GM23338 (cell line): ENCODE results near the gene HTRA1. TPM values are rescaled to one million over a fixed set of nuclear protein-coding genes. Genes with fewer than 3 reads are reported as not detected.

ENCODE experiments used
- ATAC-seq: fragments of 200-7000 bp; cut with Tn5 transposase; 3 replicates; pipeline ENCODE4 v1.9.1; 2020
- DNase-seq: peaks from one replicate; pipeline ENCODE4 v3.0.0-alpha.2; 2015; ENCODE audit warnings: low spot score
- H2AFZ ChIP-seq: fragments of 200-600 bp; sonication (generic); 2 replicates; pipeline ENCODE4 v1.8.0; 2016; ENCODE audit warnings: antibody characterized with exemption, mild to moderate bottlenecking, moderate library complexity
- H3F3A ChIP-seq: fragments of 200-600 bp; sonication (generic); replicated peaks from 2 replicates; pipeline ENCODE4 v1.8.0; 2017; ENCODE audit warnings: antibody characterized with exemption, mixed run types, low read depth
- H3K27ac ChIP-seq: fragments of 200-600 bp; sonication (generic); 2 replicates; pipeline ENCODE4 v1.6.1; 2016; ENCODE audit warnings: low read depth
- H3K27me3 ChIP-seq: fragments of 200-600 bp; sonication (generic); 2 replicates; pipeline ENCODE4 v1.8.0; 2016; ENCODE audit warnings: mild to moderate bottlenecking, mixed run types, moderate library complexity; ENCODE audit not compliant: insufficient read depth
- H3K36me3 ChIP-seq: fragments of 200-600 bp; sonication (generic); 2 replicates; pipeline ENCODE4 v1.8.0; 2016; ENCODE audit warnings: mild to moderate bottlenecking; ENCODE audit not compliant: insufficient read depth
- H3K4me1 ChIP-seq: fragments of 200-600 bp; sonication (generic); 2 replicates; pipeline ENCODE4 v1.8.0; 2016; ENCODE audit warnings: mild to moderate bottlenecking, moderate library complexity; ENCODE audit not compliant: insufficient read depth
- H3K4me2 ChIP-seq: fragments of 200-600 bp; sonication (generic); 2 replicates; pipeline ENCODE4 v1.7.1; 2017; ENCODE audit warnings: mixed run types
- H3K4me3 ChIP-seq: fragments of 200-600 bp; sonication (generic); 2 replicates; pipeline ENCODE4 v1.6.1; 2016; ENCODE audit warnings: mixed run types
- H3K79me2 ChIP-seq: fragments of 200-600 bp; sonication (generic); replicated peaks from 2 replicates; pipeline ENCODE4 v1.8.0; 2017; ENCODE audit warnings: mild to moderate bottlenecking; ENCODE audit not compliant: insufficient read depth
- H3K9me2 ChIP-seq: fragments of 200-600 bp; sonication (generic); 2 replicates; pipeline ENCODE4 v1.8.0; 2017; ENCODE audit not compliant: insufficient read depth
- H4K20me1 ChIP-seq: fragments of 200-600 bp; sonication (generic); replicated peaks from 2 replicates; pipeline ENCODE4 v1.8.0; 2017; ENCODE audit warnings: mild to moderate bottlenecking; ENCODE audit not compliant: insufficient read depth
- H3K27ac Mint-ChIP-seq: 2 replicates; pipeline ENCODE4 v1.8.0; 2020; ENCODE audit warnings: inconsistent platforms, mild to moderate bottlenecking, moderate library complexity, mixed read lengths
- H3K27me3 Mint-ChIP-seq: 3 replicates; pipeline ENCODE4 v1.8.0; 2022; ENCODE audit warnings: low read depth, mild to moderate bottlenecking, moderate library complexity, mixed read lengths, inconsistent platforms; ENCODE audit not compliant: insufficient read depth, poor library complexity
- H3K36me3 Mint-ChIP-seq: 3 replicates; pipeline ENCODE4 v1.8.0; 2021; ENCODE audit warnings: low read depth, mild to moderate bottlenecking, inconsistent platforms, moderate library complexity, mixed read lengths
- H3K4me1 Mint-ChIP-seq: 3 replicates; pipeline ENCODE4 v1.8.0; 2020; ENCODE audit warnings: mild to moderate bottlenecking, inconsistent platforms, mixed read lengths
- H3K4me3 Mint-ChIP-seq: 3 replicates; pipeline ENCODE4 v1.8.0; 2021; ENCODE audit warnings: moderate library complexity, mild to moderate bottlenecking, inconsistent platforms, mixed read lengths
- H3K9me3 Mint-ChIP-seq: 3 replicates; pipeline ENCODE4 v1.8.0; 2020; ENCODE audit warnings: moderate library complexity, mild to moderate bottlenecking, inconsistent platforms, mixed read lengths
- CREB1 ChIP-seq: fragments of 250-450 bp; sonication (Bioruptor Pico); IDR thresholded peaks from 2 replicates; pipeline ENCODE4 v1.5.0; 2020; ENCODE audit warnings: low read depth, mild to moderate bottlenecking, moderate library complexity
- CTCF ChIP-seq, 2 experiments: fragments of 200-600 bp in 1 of 2; sonication (generic) in 1 of 2; conservative IDR thresholded peaks; 2 replicates each; pipeline versions ENCODE4 v1.5.1 to v1.6.1; 2016 to 2017; ENCODE audit warnings: antibody characterized with exemption in 2 of 2, low read depth in 2 of 2, mild to moderate bottlenecking in 2 of 2, moderate library complexity in 1 of 2
- JUNB ChIP-seq: IDR thresholded peaks from one replicate; pipeline ENCODE4 v1.6.1; 2016; ENCODE audit warnings: antibody characterized with exemption; ENCODE audit not compliant: unreplicated experiment
- ZNF331 ChIP-seq: fragments of 250-450 bp; sonication (Bioruptor Pico); IDR thresholded peaks from 2 replicates; pipeline ENCODE4 v1.5.0; 2020; ENCODE audit warnings: low read depth, mild to moderate bottlenecking, moderate library complexity
- polyA plus RNA-seq: library from polyadenylated mRNA; unstranded; fragments of >200 nt; fragmentation: Nextera tagmentation; extraction: Ambion mirVana; gene quantifications from 2 replicates; pipeline ENCODE4 v1.2.1, GENCODE V29; 2016
- total RNA-seq: library from RNA; depleted of rRNA; stranded (reverse); fragments of >200 nt; shearing (Covaris generic); gene quantifications from 2 replicates; pipeline ENCODE4 v1.2.3, GENCODE V29; 2014
- TF ChIP-seq, protein P1 (sequence below): fragments of 250-450 bp; sonication (Bioruptor Pico); IDR thresholded peaks from 2 replicates; pipeline ENCODE4 v1.5.0; 2020; ENCODE audit warnings: mild to moderate bottlenecking, moderate library complexity
- TF ChIP-seq, protein P2 (sequence below): IDR thresholded peaks from one replicate; pipeline ENCODE4 v1.6.1; 2018; ENCODE audit warnings: antibody characterized with exemption; ENCODE audit not compliant: unreplicated experiment

HTRA1 gene
- total and polyA plus RNA-seq, 2 experiments from 2014 or later = 8.1 to 16.1 TPM

- peaks cover 7% of the 10 kb centered on the region; the same call in 1 of the 2 replicates for H3K4me1 ChIP-seq
- H3K4me3 ChIP-seq = no peak within 1 kb of the TSS
- H2AFZ ChIP-seq = no peak within 1 kb of the TSS
- H3K27ac ChIP-seq = no peak within 1 kb of the TSS
- no peaks in the 10 kb centered on the region; the same call in 1 of the 2 replicates for H3K36me3 ChIP-seq
- H3F3A ChIP-seq = no peaks in the 10 kb centered on the region
- H3K9me3 Mint-ChIP-seq = no peaks in the 10 kb centered on the region
- no peaks in the 10 kb centered on the region for H3K79me2 ChIP-seq
- no peaks in the 10 kb centered on the region for H3K36me3 Mint-ChIP-seq
- H4K20me1 ChIP-seq = no peaks in the 10 kb centered on the region
- H3K27ac Mint-ChIP-seq = no peak within 1 kb of the TSS
- H3K9me2 ChIP-seq = no peaks in the 10 kb centered on the region
- DNase-seq (no peak), ATAC-seq (no peak)
- peaks cover 9% of the 10 kb centered on the region for H3K27me3 ChIP-seq
- H3K27me3 Mint-ChIP-seq = peaks cover 12% of the 10 kb centered on the region
- H3K4me1 Mint-ChIP-seq = peaks cover 14% of the 10 kb centered on the region
- no peak for TF ChIP-seq CTCF (conservative IDR thresholded peaks at IDR 0.05; ENCODE audit: low read depth in 2 of 2)
- no peak within 1 kb of the TSS for H3K4me3 Mint-ChIP-seq
- H3K4me2 ChIP-seq = no peak within 1 kb of the TSS
These were observed 6.7 kb upstream of the HTRA1 start, which contains the start of gene ARMS2 for GRCh38 chr10:122454603-122455080. Gene ARMS2, plus strand, starts transcription at chr10:122454653. Its CDS starts 75 bp downstream, at chr10:122454728.

GRCh38 chr10:122455376-122456079 lies 5.8 kb upstream of the HTRA1 start:
- H3K4me3 ChIP-seq = no peak overlapping the region
- Mint-ChIP-seq H3K4me3 (no peak overlapping the region), H3K9me3 (no peaks in the 10 kb centered on the region), H3K4me1 (peaks cover 19% of the 10 kb centered on the region), H3K27ac (no peak overlapping the region), H3K36me3 (no peaks in the 10 kb centered on the region), H3K27me3 (peaks cover 19% of the 10 kb centered on the region)
- peaks cover 18% of the 10 kb centered on the region for H3K27me3 ChIP-seq
- 0 out of 2 replicates have a peak, but pooled peaks cover 2% of the 10 kb centered on the region for H3F3A ChIP-seq
- no peaks in the 10 kb centered on the region for H3K79me2 ChIP-seq
- no peaks in the 10 kb centered on the region for H3K9me2 ChIP-seq
- no peaks in the 10 kb centered on the region for H4K20me1 ChIP-seq
- ATAC-seq = no peak
- no peak overlapping the region for H2AFZ ChIP-seq
- no peak overlapping the region for H3K4me2 ChIP-seq
- no peak for DNase-seq
- H3K27ac ChIP-seq = no peak overlapping the region
- TF ChIP-seq, protein P1, sequence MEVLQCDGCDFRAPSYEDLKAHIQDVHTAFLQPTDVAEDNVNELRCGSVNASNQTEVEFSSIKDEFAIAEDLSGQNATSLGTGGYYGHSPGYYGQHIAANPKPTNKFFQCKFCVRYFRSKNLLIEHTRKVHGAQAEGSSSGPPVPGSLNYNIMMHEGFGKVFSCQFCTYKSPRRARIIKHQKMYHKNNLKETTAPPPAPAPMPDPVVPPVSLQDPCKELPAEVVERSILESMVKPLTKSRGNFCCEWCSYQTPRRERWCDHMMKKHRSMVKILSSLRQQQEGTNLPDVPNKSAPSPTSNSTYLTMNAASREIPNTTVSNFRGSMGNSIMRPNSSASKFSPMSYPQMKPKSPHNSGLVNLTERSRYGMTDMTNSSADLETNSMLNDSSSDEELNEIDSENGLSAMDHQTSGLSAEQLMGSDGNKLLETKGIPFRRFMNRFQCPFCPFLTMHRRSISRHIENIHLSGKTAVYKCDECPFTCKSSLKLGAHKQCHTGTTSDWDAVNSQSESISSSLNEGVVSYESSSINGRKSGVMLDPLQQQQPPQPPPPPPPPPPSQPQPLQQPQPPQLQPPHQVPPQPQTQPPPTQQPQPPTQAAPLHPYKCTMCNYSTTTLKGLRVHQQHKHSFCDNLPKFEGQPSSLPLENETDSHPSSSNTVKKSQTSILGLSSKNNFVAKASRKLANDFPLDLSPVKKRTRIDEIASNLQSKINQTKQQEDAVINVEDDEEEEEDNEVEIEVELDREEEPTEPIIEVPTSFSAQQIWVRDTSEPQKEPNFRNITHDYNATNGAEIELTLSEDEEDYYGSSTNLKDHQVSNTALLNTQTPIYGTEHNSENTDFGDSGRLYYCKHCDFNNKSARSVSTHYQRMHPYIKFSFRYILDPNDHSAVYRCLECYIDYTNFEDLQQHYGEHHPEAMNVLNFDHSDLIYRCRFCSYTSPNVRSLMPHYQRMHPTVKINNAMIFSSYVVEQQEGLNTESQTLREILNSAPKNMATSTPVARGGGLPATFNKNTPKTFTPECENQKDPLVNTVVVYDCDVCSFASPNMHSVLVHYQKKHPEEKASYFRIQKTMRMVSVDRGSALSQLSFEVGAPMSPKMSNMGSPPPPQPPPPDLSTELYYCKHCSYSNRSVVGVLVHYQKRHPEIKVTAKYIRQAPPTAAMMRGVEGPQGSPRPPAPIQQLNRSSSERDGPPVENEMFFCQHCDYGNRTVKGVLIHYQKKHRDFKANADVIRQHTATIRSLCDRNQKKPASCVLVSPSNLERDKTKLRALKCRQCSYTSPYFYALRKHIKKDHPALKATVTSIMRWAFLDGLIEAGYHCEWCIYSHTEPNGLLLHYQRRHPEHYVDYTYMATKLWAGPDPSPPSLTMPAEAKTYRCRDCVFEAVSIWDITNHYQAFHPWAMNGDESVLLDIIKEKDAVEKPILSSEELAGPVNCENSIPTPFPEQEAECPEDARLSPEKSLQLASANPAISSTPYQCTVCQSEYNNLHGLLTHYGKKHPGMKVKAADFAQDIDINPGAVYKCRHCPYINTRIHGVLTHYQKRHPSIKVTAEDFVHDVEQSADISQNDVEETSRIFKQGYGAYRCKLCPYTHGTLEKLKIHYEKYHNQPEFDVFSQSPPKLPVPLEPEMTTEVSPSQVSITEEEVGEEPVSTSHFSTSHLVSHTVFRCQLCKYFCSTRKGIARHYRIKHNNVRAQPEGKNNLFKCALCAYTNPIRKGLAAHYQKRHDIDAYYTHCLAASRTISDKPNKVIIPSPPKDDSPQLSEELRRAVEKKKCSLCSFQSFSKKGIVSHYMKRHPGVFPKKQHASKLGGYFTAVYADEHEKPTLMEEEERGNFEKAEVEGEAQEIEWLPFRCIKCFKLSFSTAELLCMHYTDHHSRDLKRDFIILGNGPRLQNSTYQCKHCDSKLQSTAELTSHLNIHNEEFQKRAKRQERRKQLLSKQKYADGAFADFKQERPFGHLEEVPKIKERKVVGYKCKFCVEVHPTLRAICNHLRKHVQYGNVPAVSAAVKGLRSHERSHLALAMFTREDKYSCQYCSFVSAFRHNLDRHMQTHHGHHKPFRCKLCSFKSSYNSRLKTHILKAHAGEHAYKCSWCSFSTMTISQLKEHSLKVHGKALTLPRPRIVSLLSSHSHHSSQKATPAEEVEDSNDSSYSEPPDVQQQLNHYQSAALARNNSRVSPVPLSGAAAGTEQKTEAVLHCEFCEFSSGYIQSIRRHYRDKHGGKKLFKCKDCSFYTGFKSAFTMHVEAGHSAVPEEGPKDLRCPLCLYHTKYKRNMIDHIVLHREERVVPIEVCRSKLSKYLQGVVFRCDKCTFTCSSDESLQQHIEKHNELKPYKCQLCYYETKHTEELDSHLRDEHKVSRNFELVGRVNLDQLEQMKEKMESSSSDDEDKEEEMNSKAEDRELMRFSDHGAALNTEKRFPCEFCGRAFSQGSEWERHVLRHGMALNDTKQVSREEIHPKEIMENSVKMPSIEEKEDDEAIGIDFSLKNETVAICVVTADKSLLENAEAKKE (CRISPR knock-in tag) = no peak
- TF ChIP-seq JUNB = no peak
- no peak for TF ChIP-seq ZNF331 (CRISPR knock-in tag)
- no peak for TF ChIP-seq CREB1
- TF ChIP-seq, protein P2, sequence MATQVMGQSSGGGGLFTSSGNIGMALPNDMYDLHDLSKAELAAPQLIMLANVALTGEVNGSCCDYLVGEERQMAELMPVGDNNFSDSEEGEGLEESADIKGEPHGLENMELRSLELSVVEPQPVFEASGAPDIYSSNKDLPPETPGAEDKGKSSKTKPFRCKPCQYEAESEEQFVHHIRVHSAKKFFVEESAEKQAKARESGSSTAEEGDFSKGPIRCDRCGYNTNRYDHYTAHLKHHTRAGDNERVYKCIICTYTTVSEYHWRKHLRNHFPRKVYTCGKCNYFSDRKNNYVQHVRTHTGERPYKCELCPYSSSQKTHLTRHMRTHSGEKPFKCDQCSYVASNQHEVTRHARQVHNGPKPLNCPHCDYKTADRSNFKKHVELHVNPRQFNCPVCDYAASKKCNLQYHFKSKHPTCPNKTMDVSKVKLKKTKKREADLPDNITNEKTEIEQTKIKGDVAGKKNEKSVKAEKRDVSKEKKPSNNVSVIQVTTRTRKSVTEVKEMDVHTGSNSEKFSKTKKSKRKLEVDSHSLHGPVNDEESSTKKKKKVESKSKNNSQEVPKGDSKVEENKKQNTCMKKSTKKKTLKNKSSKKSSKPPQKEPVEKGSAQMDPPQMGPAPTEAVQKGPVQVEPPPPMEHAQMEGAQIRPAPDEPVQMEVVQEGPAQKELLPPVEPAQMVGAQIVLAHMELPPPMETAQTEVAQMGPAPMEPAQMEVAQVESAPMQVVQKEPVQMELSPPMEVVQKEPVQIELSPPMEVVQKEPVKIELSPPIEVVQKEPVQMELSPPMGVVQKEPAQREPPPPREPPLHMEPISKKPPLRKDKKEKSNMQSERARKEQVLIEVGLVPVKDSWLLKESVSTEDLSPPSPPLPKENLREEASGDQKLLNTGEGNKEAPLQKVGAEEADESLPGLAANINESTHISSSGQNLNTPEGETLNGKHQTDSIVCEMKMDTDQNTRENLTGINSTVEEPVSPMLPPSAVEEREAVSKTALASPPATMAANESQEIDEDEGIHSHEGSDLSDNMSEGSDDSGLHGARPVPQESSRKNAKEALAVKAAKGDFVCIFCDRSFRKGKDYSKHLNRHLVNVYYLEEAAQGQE = no peak
- no peaks in the 10 kb centered on the region for H3K36me3 ChIP-seq
- peaks cover 10% of the 10 kb centered on the region; the same call in 1 of the 2 replicates for H3K4me1 ChIP-seq
